ENCODE measurements around the gene TMEM238. TPM values are rescaled to one million over a fixed set of nuclear protein-coding genes. Genes with fewer than 3 reads are reported as not detected.

The TMEM238 gene
- total RNA-seq, 2 experiments from 2014 or later, result 14.2 to 14.3 TPM

DNA sequence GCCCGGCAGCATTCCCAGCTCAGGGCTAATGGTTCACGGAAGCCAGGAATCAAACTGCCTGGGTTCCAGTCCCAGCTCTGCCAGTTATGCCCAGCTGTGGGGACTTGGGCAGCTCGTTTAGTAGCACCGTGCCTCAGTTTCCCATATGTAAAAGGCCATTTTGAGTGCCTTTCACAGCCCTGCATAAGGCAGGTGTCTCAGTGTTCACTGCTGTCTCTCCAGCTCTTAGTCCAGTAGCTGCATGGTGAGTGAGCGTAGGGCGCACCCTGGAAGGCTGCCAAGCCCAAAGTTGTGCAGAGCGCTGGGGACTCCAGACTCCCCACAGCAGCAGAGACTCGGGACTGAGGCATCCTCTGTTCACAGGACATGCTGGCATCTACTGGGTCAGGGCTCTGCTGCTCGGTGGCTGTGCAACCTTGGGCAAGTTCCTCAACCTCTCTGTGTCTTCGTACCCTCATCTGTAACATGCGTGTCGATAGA lies 7.1 kb upstream of the TMEM238 start:
- H3K4me1 Mint-ChIP-seq (ENCODE audit: low read depth), result peaks cover 46% of the 10 kb centered on the region
- no peak overlapping the region for H3K4me3 ChIP-seq (ENCODE audit: low read length)
- H3K4me3 Mint-ChIP-seq, result no peak overlapping the region
- POLR2A ChIA-PET, result interaction anchor here (0.9 to 1.1 kb wide), 3 partner anchors 8 to 52 kb away, joined by 3 to 8 read pairs (median 3); partner anchors contain the start of genes KMT5C and UBE2S
- no peak overlapping the region for H3K27ac Mint-ChIP-seq
- H3K36me3 Mint-ChIP-seq (ENCODE audit: low read depth), result peaks cover 57% of the 10 kb centered on the region
- H3K27me3 ChIP-seq (ENCODE audit: control insufficient read depth in 1 of 2, insufficient read depth in 2 of 2, low read length in 2 of 2), result no peaks in the 10 kb centered on the region
- H3K36me3 ChIP-seq (ENCODE audit: insufficient read depth, low read length), result peaks cover 51% of the 10 kb centered on the region
- CTCF ChIA-PET, result no interaction called here
- TF ChIP-seq, protein P1, sequence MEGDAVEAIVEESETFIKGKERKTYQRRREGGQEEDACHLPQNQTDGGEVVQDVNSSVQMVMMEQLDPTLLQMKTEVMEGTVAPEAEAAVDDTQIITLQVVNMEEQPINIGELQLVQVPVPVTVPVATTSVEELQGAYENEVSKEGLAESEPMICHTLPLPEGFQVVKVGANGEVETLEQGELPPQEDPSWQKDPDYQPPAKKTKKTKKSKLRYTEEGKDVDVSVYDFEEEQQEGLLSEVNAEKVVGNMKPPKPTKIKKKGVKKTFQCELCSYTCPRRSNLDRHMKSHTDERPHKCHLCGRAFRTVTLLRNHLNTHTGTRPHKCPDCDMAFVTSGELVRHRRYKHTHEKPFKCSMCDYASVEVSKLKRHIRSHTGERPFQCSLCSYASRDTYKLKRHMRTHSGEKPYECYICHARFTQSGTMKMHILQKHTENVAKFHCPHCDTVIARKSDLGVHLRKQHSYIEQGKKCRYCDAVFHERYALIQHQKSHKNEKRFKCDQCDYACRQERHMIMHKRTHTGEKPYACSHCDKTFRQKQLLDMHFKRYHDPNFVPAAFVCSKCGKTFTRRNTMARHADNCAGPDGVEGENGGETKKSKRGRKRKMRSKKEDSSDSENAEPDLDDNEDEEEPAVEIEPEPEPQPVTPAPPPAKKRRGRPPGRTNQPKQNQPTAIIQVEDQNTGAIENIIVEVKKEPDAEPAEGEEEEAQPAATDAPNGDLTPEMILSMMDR (IDR thresholded peaks at IDR 0.05), result no peak
- ATAC-seq (ENCODE audit: poor library complexity) (no peak), DNase-seq (peak in 1 of 14 experiments; percentile 3)
- no peaks in the 10 kb centered on the region for H3K9me3 Mint-ChIP-seq
- intact Hi-C loops (cut with DNase I, micrococcal nuclease), result no loop called here
- no peaks in the 10 kb centered on the region for H3K9me3 ChIP-seq (ENCODE audit: control insufficient read depth in 1 of 2, insufficient read depth in 1 of 2, low read length in 2 of 2)
- no peak overlapping the region for H3K27ac ChIP-seq (ENCODE audit: low read depth in 1 of 2, low read length in 2 of 2)
- no peaks in the 10 kb centered on the region for H3K27me3 Mint-ChIP-seq
- H3K4me1 ChIP-seq (ENCODE audit: insufficient read depth, low read length), result peaks cover 49% of the 10 kb centered on the region

DNA sequence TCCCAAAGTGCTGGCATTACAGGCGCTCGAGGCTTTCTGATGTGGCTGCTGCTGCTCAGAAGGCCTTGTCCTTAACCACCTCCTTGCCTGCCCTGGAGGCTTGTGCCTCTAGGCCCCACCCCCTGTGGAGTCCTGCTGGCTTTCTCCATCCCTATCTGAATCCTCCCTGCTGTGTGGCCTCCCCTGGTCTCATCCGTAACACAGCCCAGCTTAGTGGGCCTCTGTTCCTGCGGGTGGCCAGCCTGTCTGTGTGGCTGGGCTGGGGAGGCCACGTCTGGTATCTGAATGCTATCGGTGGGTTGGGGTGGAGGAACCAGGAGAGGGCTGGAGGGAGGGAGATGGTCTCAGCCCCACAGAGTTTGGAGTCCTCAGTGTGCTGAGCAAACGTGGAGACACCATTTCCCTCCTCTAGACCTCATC lies 6.4 kb upstream of the TMEM238 start:
- CTCF ChIA-PET, result no interaction called here
- TF ChIP-seq, protein P1 (IDR thresholded peaks at IDR 0.05), result no peak
- H3K36me3 Mint-ChIP-seq (ENCODE audit: low read depth), result peaks cover 65% of the 10 kb centered on the region
- intact Hi-C loops (cut with DNase I, micrococcal nuclease), result no loop called here
- no peaks in the 10 kb centered on the region for H3K9me3 ChIP-seq (ENCODE audit: control insufficient read depth in 1 of 2, insufficient read depth in 1 of 2, low read length in 2 of 2)
- peaks cover 51% of the 10 kb centered on the region for H3K36me3 ChIP-seq (ENCODE audit: insufficient read depth, low read length)
- peak overlapping the region; percentile 47 for H3K27ac Mint-ChIP-seq
- peaks cover 52% of the 10 kb centered on the region for H3K4me1 Mint-ChIP-seq (ENCODE audit: low read depth)
- no peaks in the 10 kb centered on the region for H3K9me3 Mint-ChIP-seq
- ATAC-seq (ENCODE audit: poor library complexity), result no peak
- H3K27me3 Mint-ChIP-seq, result no peaks in the 10 kb centered on the region
- POLR2A ChIA-PET, result interaction anchor here (1.1 to 2.0 kb wide), 3 partner anchors 10 to 51 kb away, joined by 7 to 8 read pairs (median 7); partner anchors contain the start of genes KMT5C and UBE2S
- H3K27ac ChIP-seq (ENCODE audit: low read depth in 1 of 2, low read length in 2 of 2), result no peak overlapping the region
- no peak overlapping the region for H3K4me3 ChIP-seq (ENCODE audit: low read length)
- peaks cover 51% of the 10 kb centered on the region for H3K4me1 ChIP-seq (ENCODE audit: insufficient read depth, low read length)
- peak overlapping the region; percentile 35 for H3K4me3 Mint-ChIP-seq
- DNase-seq, result no peak
- H3K27me3 ChIP-seq (ENCODE audit: control insufficient read depth in 1 of 2, insufficient read depth in 2 of 2, low read length in 2 of 2), result no peaks in the 10 kb centered on the region

DNA sequence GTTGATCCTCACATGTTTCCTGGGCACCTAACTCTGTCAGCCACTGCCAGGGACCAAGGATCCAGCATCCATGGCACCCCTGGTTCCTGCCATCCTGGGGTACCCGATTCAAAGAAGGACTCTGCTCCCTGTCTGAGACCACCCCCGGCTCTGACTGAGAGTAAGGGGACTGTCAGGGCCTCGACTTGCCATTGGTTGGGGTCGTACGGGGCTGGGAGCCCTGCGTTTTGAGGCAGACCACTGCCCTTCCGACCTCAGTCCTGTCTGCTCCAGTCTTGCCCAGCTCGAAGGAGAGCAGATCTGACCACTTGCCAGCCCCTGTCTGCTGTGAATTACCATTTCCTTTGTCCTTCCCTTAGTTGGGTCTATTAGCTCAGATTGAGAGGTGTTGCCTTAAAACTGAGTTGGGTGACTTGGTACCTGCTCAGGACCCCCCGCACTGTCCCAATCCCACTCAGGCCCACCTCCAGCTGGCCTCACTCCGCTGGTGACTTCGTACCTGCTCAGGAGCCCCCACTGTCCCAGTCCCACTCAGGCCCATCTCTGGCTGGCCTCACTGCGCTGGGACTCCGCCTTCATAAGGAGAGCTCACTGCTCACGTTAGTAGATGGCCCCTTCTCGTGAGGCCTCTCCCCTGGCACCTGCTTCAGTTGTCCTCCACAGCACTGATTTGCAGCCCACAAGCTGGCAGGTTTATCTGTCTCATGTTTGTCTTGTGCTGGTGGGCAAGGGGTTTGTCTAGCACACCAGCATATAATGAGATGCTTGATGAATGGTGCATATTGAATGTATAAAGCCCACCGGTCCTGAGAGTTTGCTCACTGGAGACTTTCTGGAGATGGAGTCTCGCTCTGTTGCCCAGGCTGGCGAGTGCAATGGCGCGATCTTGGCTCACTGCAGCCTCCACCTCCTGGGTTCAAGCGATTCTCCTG lies 5.6 kb upstream of the TMEM238 start:
- Mint-ChIP-seq H3K27ac (peak overlapping the region; percentile 73), H3K27me3 (no peaks in the 10 kb centered on the region), H3K4me1 (ENCODE audit: low read depth) (peaks cover 61% of the 10 kb centered on the region), H3K36me3 (ENCODE audit: low read depth) (peaks cover 68% of the 10 kb centered on the region), H3K9me3 (no peaks in the 10 kb centered on the region), H3K4me3 (peak overlapping the region; percentile 53)
- intact Hi-C loops (cut with DNase I, micrococcal nuclease), result loop anchor here in 1 of 2 experiments (5.0 kb wide), 2 partner anchors 37 to 253 kb away; partner anchors contain the start of genes COX6B2, ZNF580 and ZNF581
- Histone ChIP-seq H3K4me1 (ENCODE audit: insufficient read depth, low read length) (peaks cover 59% of the 10 kb centered on the region), H3K9me3 (ENCODE audit: control insufficient read depth in 1 of 2, insufficient read depth in 1 of 2, low read length in 2 of 2) (no peaks in the 10 kb centered on the region), H3K27me3 (ENCODE audit: control insufficient read depth in 1 of 2, insufficient read depth in 2 of 2, low read length in 2 of 2) (no peaks in the 10 kb centered on the region), H3K36me3 (ENCODE audit: insufficient read depth, low read length) (peaks cover 51% of the 10 kb centered on the region), H3K27ac (ENCODE audit: low read depth in 1 of 2, low read length in 2 of 2) (no peak overlapping the region), H3K4me3 (ENCODE audit: low read length) (no peak overlapping the region)
- ChIA-PET CTCF (interaction anchor here (0.7 to 0.9 kb wide), 2 partner anchors 51 to 88 kb away, joined by 3 to 4 read pairs; no protein-coding TSS in a partner anchor), POLR2A (interaction anchor here (1.0 to 2.0 kb wide), 5 partner anchors 9 to 50 kb away, joined by 3 to 9 read pairs (median 7); partner anchors contain the start of genes KMT5C and UBE2S)
- ATAC-seq (ENCODE audit: poor library complexity) (no peak), DNase-seq (no peak)
- TF ChIP-seq, protein P1 (IDR thresholded peaks at IDR 0.05), result no peak

Measured in CD4-positive, alpha-beta T cell (primary cell).